Neural crest cell (in vitro differentiated cells): ENCODE data around the gene OR10J1. TPM values are rescaled to one million over a fixed set of nuclear protein-coding genes. Genes with fewer than 3 reads are reported as not detected.

Experiments used
- DNase-seq: peaks from one replicate; pipeline ENCODE4 v3.0.0; 2021; ENCODE audit warnings: low read depth, mixed read lengths, low spot score
- H3K27ac Mint-ChIP-seq: one replicate; pipeline ENCODE4 v1.8.0; 2021; ENCODE audit warnings: mild to moderate bottlenecking, mixed read lengths; ENCODE audit not compliant: unreplicated experiment
- H3K27me3 Mint-ChIP-seq: 2 replicates; pipeline ENCODE4 v1.8.0; 2021; ENCODE audit warnings: low read depth, mild to moderate bottlenecking, mixed read lengths
- H3K36me3 Mint-ChIP-seq: 2 replicates; pipeline ENCODE4 v1.8.0; 2021; ENCODE audit warnings: low read depth, mild to moderate bottlenecking, mixed read lengths
- H3K4me1 Mint-ChIP-seq: 2 replicates; pipeline ENCODE4 v1.8.0; 2021; ENCODE audit warnings: mixed read lengths
- H3K4me3 Mint-ChIP-seq: one replicate; pipeline ENCODE4 v1.8.0; 2021; ENCODE audit warnings: mild to moderate bottlenecking, mixed read lengths
- H3K9me3 Mint-ChIP-seq: 2 replicates; pipeline ENCODE4 v1.8.0; 2021; ENCODE audit warnings: mixed read lengths
- CTCF ChIP-seq: fragments of 200-600 bp; sonication (generic); conservative IDR thresholded peaks from 2 replicates; pipeline ENCODE4 v1.5.0; 2021; ENCODE audit warnings: antibody characterized with exemption, mild to moderate bottlenecking
- long read RNA-seq: library from polyadenylated mRNA; unstranded; transcript quantifications from one replicate; pipeline ENCODE4 v2.0.0, GENCODE V29; 2020
- total RNA-seq: library from RNA; stranded (reverse); gene quantifications from 2 replicates; pipeline ENCODE4 v1.2.1, GENCODE V29; 2021

The OR10J1 gene, protein sequence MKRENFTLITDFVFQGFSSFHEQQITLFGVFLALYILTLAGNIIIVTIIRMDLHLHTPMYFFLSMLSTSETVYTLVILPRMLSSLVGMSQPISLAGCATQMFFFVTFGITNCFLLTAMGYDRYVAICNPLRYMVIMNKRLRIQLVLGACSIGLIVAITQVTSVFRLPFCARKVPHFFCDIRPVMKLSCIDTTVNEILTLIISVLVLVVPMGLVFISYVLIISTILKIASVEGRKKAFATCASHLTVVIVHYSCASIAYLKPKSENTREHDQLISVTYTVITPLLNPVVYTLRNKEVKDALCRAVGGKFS
- total RNA-seq, result not detected in 2 replicates
- long read RNA-seq, result 0 reads

GRCh38 chr1:159439422-159439821 lies at the start of gene OR10J1:
Gene OR10J1 (plus strand): TSS chr1:159439722. CDS start chr1:159439792, 70 bp downstream.
- no peaks in the 10 kb centered on the region for H3K36me3 Mint-ChIP-seq
- H3K27ac Mint-ChIP-seq, result no peak within 1 kb of the TSS
- no peak within 1 kb of the TSS for H3K4me3 Mint-ChIP-seq
- no peaks in the 10 kb centered on the region for H3K4me1 Mint-ChIP-seq
- no peaks in the 10 kb centered on the region for H3K27me3 Mint-ChIP-seq
- TF ChIP-seq CTCF, result no peak
- DNase-seq, result no peak
- peaks cover 25% of the 10 kb centered on the region for H3K9me3 Mint-ChIP-seq

GRCh38 chr1:159406821-159407220 lies 32.7 kb upstream of the OR10J1 start:
- Mint-ChIP-seq H3K4me1 (no peaks in the 10 kb centered on the region), H3K27ac (no peak overlapping the region), H3K4me3 (no peak overlapping the region), H3K27me3 (no peaks in the 10 kb centered on the region), H3K36me3 (peaks cover 8% of the 10 kb centered on the region), H3K9me3 (peaks cover 29% of the 10 kb centered on the region)
- no peak for DNase-seq
- TF ChIP-seq CTCF, result no peak

- no peaks in the 10 kb centered on the region for H3K4me1 Mint-ChIP-seq
- H3K9me3 Mint-ChIP-seq, result peaks cover 30% of the 10 kb centered on the region
- H3K27ac Mint-ChIP-seq, result no peak overlapping the region
- peaks cover 6% of the 10 kb centered on the region for H3K36me3 Mint-ChIP-seq
- H3K4me3 Mint-ChIP-seq, result no peak overlapping the region
- no peak for TF ChIP-seq CTCF
- no peaks in the 10 kb centered on the region for H3K27me3 Mint-ChIP-seq
- no peak for DNase-seq
These were observed 30.6 kb upstream of the OR10J1 start for GRCh38 chr1:159408862-159409400.

- Mint-ChIP-seq H3K36me3 (peaks cover 2% of the 10 kb centered on the region), H3K27me3 (no peaks in the 10 kb centered on the region), H3K4me3 (no peak overlapping the region), H3K4me1 (no peaks in the 10 kb centered on the region), H3K9me3 (peaks cover 21% of the 10 kb centered on the region), H3K27ac (no peak overlapping the region)
- no peak for TF ChIP-seq CTCF
- no peak for DNase-seq
These were observed 17.7 kb upstream of the OR10J1 start for GRCh38 chr1:159421821-159422220.

DNA sequence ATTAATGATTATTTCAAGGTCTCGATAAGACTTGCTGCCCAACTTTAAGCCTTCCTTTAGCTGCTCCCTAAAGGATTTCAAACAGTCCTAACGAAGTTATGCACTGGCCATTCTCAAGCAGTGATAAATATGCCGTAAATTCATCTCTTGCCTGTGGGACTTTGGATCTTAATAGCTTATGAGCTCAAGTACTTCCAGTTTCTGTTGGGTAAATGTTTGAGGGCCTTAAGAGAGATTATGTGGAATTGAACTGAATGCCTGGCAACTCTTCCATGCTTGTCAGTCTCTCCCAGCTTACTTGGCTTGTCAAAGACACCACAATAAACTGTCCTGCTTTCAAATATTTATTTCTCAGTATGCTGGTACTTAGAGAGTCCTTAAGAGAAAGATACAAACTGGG lies 11.0 kb upstream of the OR10J1 start:
- H3K27ac Mint-ChIP-seq, result no peak overlapping the region
- no peak overlapping the region for H3K4me3 Mint-ChIP-seq
- no peak for DNase-seq
- no peaks in the 10 kb centered on the region for H3K4me1 Mint-ChIP-seq
- TF ChIP-seq CTCF, result no peak
- peaks cover 2% of the 10 kb centered on the region for H3K36me3 Mint-ChIP-seq
- peaks cover 19% of the 10 kb centered on the region for H3K9me3 Mint-ChIP-seq
- no peaks in the 10 kb centered on the region for H3K27me3 Mint-ChIP-seq
